ENCODE results near the gene CPNE4. TPM values are rescaled to one million over a fixed set of nuclear protein-coding genes. Genes with fewer than 3 reads are reported as not detected.

CPNE4 gene
- total RNA-seq (1 to 10 TPM in 4 of 7 donors, under 1 TPM in 1, not detected in 2; 0.34 to 3.1 (median 1.8) TPM), polyA plus RNA-seq (under 1 TPM; 0.03 to 0.78 (median 0.32) TPM)
- long read RNA-seq, donor 1: 0 reads
- long read RNA-seq, donor 2: 0 reads

DNA sequence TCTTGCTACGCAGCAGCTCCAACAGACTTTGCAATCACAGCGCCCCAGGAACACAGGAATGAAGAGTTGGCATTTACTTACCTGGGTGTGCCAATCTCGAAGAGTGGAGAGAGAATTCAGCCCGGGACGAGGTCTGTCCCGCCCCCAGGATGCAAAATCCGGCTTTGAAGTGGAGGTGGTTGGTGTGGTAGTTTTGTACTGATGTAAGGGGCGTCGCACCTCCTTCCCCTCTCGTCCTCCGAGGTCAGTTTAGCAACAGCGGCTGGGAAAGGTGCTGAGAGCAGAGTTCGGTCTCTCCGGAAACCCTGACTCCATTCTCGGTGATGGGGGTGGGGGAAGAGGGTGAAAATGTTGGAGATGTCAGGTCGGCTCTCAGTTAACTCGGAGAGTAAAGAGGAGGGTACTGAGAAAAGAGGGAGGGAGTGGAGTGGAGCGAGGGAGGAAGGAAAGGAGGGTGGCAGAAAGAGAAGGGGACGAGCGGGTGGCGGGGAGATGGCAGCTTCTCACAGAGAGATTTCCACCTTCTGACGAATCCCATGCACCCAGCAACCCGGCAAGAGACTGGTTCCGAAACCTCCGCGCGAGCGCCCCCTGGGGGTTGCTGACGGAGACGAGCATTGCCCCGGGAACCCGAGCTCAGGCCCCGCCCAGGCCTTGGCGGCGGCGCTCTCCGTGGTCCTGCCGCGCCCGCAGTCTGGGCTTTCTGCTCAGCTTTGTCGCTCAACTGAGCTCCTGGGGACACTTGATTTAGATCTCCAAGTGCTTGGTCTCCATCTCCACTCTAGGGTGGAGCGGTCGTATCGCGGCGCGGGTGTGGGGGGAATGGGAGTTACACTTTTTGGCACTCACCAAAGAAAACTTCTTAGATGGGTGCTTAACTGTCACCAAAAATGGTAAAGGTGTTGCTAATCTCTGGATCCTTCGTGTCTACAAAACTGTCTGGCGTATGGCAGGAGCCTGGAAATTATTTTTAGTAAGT lies at the start of gene CPNE4:
CPNE4 (minus strand) TSS at position 529 of the 979 bp plus-strand sequence.
- Histone ChIP-seq H3K4me3 (peak within 1 kb of the TSS in 4 of 8 donors; percentile 18 to 40 (median 23)), H3K27me3 (replicated peaks in 1 of 7) (peaks cover 7 to 82% (median 50%) of the 10 kb centered on the region in 7 donors)
- TF ChIP-seq POLR2AphosphoS5 (IDR thresholded peaks at IDR 0.05) (peak in 1 of 3 donors; percentile 34), POLR2A (IDR thresholded peaks at IDR 0.05) (no peak)
- TF ChIP-seq, protein P1, sequence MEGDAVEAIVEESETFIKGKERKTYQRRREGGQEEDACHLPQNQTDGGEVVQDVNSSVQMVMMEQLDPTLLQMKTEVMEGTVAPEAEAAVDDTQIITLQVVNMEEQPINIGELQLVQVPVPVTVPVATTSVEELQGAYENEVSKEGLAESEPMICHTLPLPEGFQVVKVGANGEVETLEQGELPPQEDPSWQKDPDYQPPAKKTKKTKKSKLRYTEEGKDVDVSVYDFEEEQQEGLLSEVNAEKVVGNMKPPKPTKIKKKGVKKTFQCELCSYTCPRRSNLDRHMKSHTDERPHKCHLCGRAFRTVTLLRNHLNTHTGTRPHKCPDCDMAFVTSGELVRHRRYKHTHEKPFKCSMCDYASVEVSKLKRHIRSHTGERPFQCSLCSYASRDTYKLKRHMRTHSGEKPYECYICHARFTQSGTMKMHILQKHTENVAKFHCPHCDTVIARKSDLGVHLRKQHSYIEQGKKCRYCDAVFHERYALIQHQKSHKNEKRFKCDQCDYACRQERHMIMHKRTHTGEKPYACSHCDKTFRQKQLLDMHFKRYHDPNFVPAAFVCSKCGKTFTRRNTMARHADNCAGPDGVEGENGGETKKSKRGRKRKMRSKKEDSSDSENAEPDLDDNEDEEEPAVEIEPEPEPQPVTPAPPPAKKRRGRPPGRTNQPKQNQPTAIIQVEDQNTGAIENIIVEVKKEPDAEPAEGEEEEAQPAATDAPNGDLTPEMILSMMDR (IDR thresholded peaks at IDR 0.05 in 8 of 11, conservative IDR thresholded peaks at IDR 0.05 in 3 of 11): peak in 10 of 11 experiments; percentile 15 to 85 (median 52)

DNA sequence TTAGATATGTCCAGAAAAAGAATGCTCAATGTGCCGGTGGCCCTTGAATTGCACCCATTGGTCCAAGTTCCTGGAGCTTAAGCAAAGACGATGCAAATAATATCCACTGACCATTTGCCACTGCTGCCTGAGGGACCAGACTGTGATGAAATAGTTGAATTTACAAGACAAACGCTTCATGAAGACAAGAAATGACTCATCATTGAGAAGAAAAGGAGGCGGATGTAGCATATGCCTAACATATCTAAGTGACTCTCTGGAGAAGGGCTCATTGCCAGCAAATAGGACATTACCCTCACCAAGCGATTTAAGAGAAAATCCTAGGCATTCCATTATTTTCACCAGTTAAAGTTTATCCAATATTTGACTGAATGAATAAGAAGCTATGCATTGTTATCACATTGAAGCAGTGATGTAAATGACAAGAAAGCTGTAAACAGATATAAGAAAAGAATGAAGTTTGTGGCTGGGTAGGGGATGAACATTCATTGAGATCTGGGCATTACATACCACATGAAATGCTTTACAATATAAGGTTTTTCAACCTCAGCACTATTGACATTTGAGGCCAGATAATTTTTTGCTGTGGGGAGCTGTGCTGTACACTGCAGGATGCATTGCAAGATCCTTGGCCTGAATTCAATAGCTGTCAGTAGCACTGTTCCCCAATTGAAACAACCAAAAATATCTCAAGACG lies 48.9 kb upstream of the CPNE4 start:
- intact Hi-C loops (cut with DNase I; ENCODE audit: low total_unique reads): no loop called here
- no peak for TF ChIP-seq POLR2AphosphoS5 (IDR thresholded peaks at IDR 0.05)
- no peak for TF ChIP-seq POLR2A (IDR thresholded peaks at IDR 0.05)
- TF ChIP-seq, protein P1 (IDR thresholded peaks at IDR 0.05 in 8 of 11, conservative IDR thresholded peaks at IDR 0.05 in 3 of 11): no peak
- DNase-seq: no peak

More for the DNA sequence above, at the start of gene CPNE4:
- WGBS, 5 donors: 5 to 13% (median 5%) methylated on average over 39 to 49 of the region's 49 CpGs
- Histone ChIP-seq H3K27ac (peak within 1 kb of the TSS in 1 of 8 donors; percentile 26), H3K36me3 (no peaks in the 10 kb centered on the region), H3K9me3 (no peaks in the 10 kb centered on the region), H3K4me1 (peaks cover 0 to 17% (median 2%) of the 10 kb centered on the region in 6 donors)
- DNase-seq: peak; percentile 87
- intact Hi-C loops (cut with DNase I; ENCODE audit: low total_unique reads): no loop called here

DNA sequence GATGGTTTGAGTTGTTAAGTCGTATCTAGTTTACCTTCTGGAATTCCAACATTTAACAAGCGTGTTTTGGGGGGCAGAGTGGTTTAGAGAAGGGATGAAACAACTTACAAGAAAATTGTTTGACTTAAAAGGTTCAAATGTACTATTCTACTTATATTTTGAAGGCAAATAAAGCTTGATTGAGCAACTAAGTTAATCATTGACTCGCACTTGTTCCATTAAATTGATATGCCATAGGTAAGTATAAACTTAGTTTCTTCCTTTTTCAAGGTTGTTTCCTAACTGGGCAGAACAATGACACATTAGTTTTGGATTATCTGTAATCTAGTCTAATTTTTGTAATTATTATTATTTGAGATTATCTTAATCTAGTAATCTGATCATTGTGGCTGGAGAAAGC lies 48.3 kb upstream of the CPNE4 start:
- intact Hi-C loops (cut with DNase I; ENCODE audit: low total_unique reads): no loop called here
- Histone ChIP-seq H3K4me1 (no peaks in the 10 kb centered on the region), H3K36me3 (no peaks in the 10 kb centered on the region), H3K27me3 (replicated peaks in 1 of 7) (no peaks in the 10 kb centered on the region), H3K4me3 (no peak overlapping the region), H3K9me3 (no peaks in the 10 kb centered on the region), H3K27ac (no peak overlapping the region)
- WGBS, 5 donors: 68 to 85% (median 82%) methylated on average over 3 of the region's 3 CpGs
- no peak for DNase-seq
- TF ChIP-seq POLR2A (IDR thresholded peaks at IDR 0.05): no peak

More for the DNA sequence above, 48.9 kb upstream of the CPNE4 start:
- H3K9me3 ChIP-seq: no peaks in the 10 kb centered on the region
- no peaks in the 10 kb centered on the region for H3K36me3 ChIP-seq
- no peak overlapping the region for H3K27ac ChIP-seq
- H3K4me1 ChIP-seq: no peaks in the 10 kb centered on the region
- H3K4me3 ChIP-seq: no peak overlapping the region
- no peaks in the 10 kb centered on the region for H3K27me3 ChIP-seq (replicated peaks in 1 of 7)
- 64 to 78% (median 72%) methylated on average over 6 of the region's 6 CpGs for WGBS, 5 donors

- 59 to 84% (median 76%) methylated on average over 1 of the region's 1 CpG for WGBS, 5 donors
- no peaks in the 10 kb centered on the region for H3K27me3 ChIP-seq (replicated peaks in 1 of 7)
- intact Hi-C loops (cut with DNase I; ENCODE audit: low total_unique reads): no loop called here
- no peaks in the 10 kb centered on the region for H3K9me3 ChIP-seq
- TF ChIP-seq, protein P1 (IDR thresholded peaks at IDR 0.05 in 8 of 11, conservative IDR thresholded peaks at IDR 0.05 in 3 of 11): no peak
- TF ChIP-seq POLR2AphosphoS5 (IDR thresholded peaks at IDR 0.05) (no peak), POLR2A (IDR thresholded peaks at IDR 0.05) (no peak)
- H3K27ac ChIP-seq: no peak overlapping the region
- H3K4me1 ChIP-seq: no peaks in the 10 kb centered on the region
- H3K36me3 ChIP-seq: no peaks in the 10 kb centered on the region
- no peak for DNase-seq
- H3K4me3 ChIP-seq: no peak overlapping the region
These were observed 44.3 kb upstream of the CPNE4 start for GRCh38 chr3:132079147-132079546.
